ENCODE data around the gene UGGT2. TPM values are rescaled to one million over a fixed set of nuclear protein-coding genes. Genes with fewer than 3 reads are reported as not detected.
A peak's percentile ranks its signal among the peaks of the same experiment; 100 is the strongest.

Gene UGGT2
- total RNA-seq, 6 experiments from 2014 or later, result 8.2 to 17.1 (median 10.3) TPM

- Histone ChIP-seq H3K9me3 (no peaks in the 10 kb centered on the region), H3K36me3 (no peaks in the 10 kb centered on the region), H3K27ac (no peak overlapping the region), H3K4me3 (no peak overlapping the region), H3K4me1 (peaks cover 0 to 6% (median 0%) of the 10 kb centered on the region in 4 donors), H3K27me3 (peaks cover 0 to 17% of the 10 kb centered on the region in 2 donors)
- ATAC-seq, result peak; percentile 23 to 37 (median 36)
- peak; percentile 20 to 49 (median 44) for DNase-seq
- intact Hi-C loops (cut with DNase I), result no loop called here
- WGBS (ENCODE audit: insufficient coverage, low coverage, low lambda C conversion rate, missing lambda C conversion rate), result 3% methylated on average over 13 of the region's 57 CpGs
- TF ChIP-seq CTCF (IDR thresholded peaks at IDR 0.05) (no peak), POLR2A (IDR thresholded peaks at IDR 0.05) (no peak)
Observed at GRCh38 chr13:96091164-96092117, 38.2 kb upstream of the UGGT2 start.

GRCh38 chr13:96090240-96091101 is 37.3 kb upstream of the UGGT2 start:
- WGBS (ENCODE audit: insufficient coverage, low coverage, low lambda C conversion rate, missing lambda C conversion rate), result 0% methylated on average over 4 of the region's 133 CpGs
- TF ChIP-seq POLR2A (IDR thresholded peaks at IDR 0.05), result no peak
- no peak for TF ChIP-seq CTCF (IDR thresholded peaks at IDR 0.05)
- ATAC-seq, result peak; percentile 28 to 70 (median 34)
- DNase-seq, result peak in 1 of 3 donors; percentile 19
- H3K27ac ChIP-seq, result no peak overlapping the region
- no peaks in the 10 kb centered on the region for H3K9me3 ChIP-seq
- H3K4me1 ChIP-seq, result peaks cover 0 to 6% (median 0%) of the 10 kb centered on the region in 4 donors
- intact Hi-C loops (cut with DNase I), result no loop called here
- H3K27me3 ChIP-seq, result peaks cover 0 to 17% of the 10 kb centered on the region in 2 donors
- H3K36me3 ChIP-seq, result no peaks in the 10 kb centered on the region
- H3K4me3 ChIP-seq, result peak overlapping the region; percentile 28 to 49 (median 30)

GRCh38 chr13:96089749-96090239 is 36.6 kb upstream of the UGGT2 start, which contains the start of gene HS6ST3:
HS6ST3 (plus strand) TSS chr13:96090107.
- Histone ChIP-seq H3K36me3 (no peaks in the 10 kb centered on the region), H3K4me3 (peak within 1 kb of the TSS; percentile 28 to 49 (median 30)), H3K27ac (no peak within 1 kb of the TSS), H3K9me3 (no peaks in the 10 kb centered on the region), H3K4me1 (peaks cover 0 to 6% (median 0%) of the 10 kb centered on the region in 4 donors), H3K27me3 (peaks cover 0 to 17% of the 10 kb centered on the region in 2 donors)
- no peak for TF ChIP-seq POLR2A (IDR thresholded peaks at IDR 0.05)
- no CpG with 5 or more reads among the region's 35 CpGs for WGBS (ENCODE audit: insufficient coverage, low coverage, low lambda C conversion rate, missing lambda C conversion rate)
- ATAC-seq, result peak; percentile 83 to 88 (median 84)
- peak; percentile 49 to 64 (median 54) for DNase-seq
- intact Hi-C loops (cut with DNase I), result no loop called here

- H3K27me3 ChIP-seq, result peaks cover 0 to 14% of the 10 kb centered on the region in 2 donors
- DNase-seq (no peak), ATAC-seq (no peak)
- no peak overlapping the region for H3K27ac ChIP-seq
- H3K36me3 ChIP-seq, result no peaks in the 10 kb centered on the region
- no peaks in the 10 kb centered on the region for H3K9me3 ChIP-seq
- intact Hi-C loops (cut with DNase I), result no loop called here
- H3K4me1 ChIP-seq, result peaks cover 0 to 6% (median 0%) of the 10 kb centered on the region in 4 donors
- WGBS (ENCODE audit: insufficient coverage, low coverage, low lambda C conversion rate, missing lambda C conversion rate), result 41% methylated on average over 4 of the region's 4 CpGs
- TF ChIP-seq CTCF (IDR thresholded peaks at IDR 0.05) (no peak), POLR2A (IDR thresholded peaks at IDR 0.05) (no peak)
- H3K4me3 ChIP-seq, result no peak overlapping the region
Observed at GRCh38 chr13:96089139-96089538, 35.9 kb upstream of the UGGT2 start.
